ENCODE measurements around the gene FBXW8.

Gene FBXW8

GRCh38 chr12:117006333-117006732 is 95.6 kb downstream of the FBXW8 start:
- TF ChIP-seq ZNF8 (CRISPR knock-in tag; IDR thresholded peaks at IDR 0.05) (no peak), BACH2 (CRISPR knock-in tag; IDR thresholded peaks at IDR 0.05; ENCODE audit: borderline replicate concordance) (no peak), CSDC2 (CRISPR knock-in tag; IDR thresholded peaks at IDR 0.05) (no peak), TCF4 (CRISPR knock-in tag; IDR thresholded peaks at IDR 0.05; ENCODE audit: borderline replicate concordance) (no peak), ZC3H10 (CRISPR knock-in tag; IDR thresholded peaks at IDR 0.05) (no peak), ISL1 (CRISPR knock-in tag; IDR thresholded peaks at IDR 0.05) (no peak)

GRCh38 chr12:117007577-117007976 is 96.8 kb downstream of the FBXW8 start:
- TF ChIP-seq PPARA (CRISPR knock-in tag; IDR thresholded peaks at IDR 0.05; ENCODE audit: borderline replicate concordance): no peak
- no peak for TF ChIP-seq RARB (CRISPR knock-in tag; IDR thresholded peaks at IDR 0.05)
- no peak for TF ChIP-seq BACH2 (CRISPR knock-in tag; IDR thresholded peaks at IDR 0.05; ENCODE audit: borderline replicate concordance)
- no peak for TF ChIP-seq CSDC2 (CRISPR knock-in tag; IDR thresholded peaks at IDR 0.05)
- TF ChIP-seq TOX (CRISPR knock-in tag; IDR thresholded peaks at IDR 0.05; ENCODE audit: borderline replicate concordance): no peak
- no peak for TF ChIP-seq TCF4 (CRISPR knock-in tag; IDR thresholded peaks at IDR 0.05; ENCODE audit: borderline replicate concordance)
- no peak for TF ChIP-seq ESRRG (CRISPR knock-in tag; IDR thresholded peaks at IDR 0.05)
- TF ChIP-seq ZC3H10 (CRISPR knock-in tag; IDR thresholded peaks at IDR 0.05): no peak
- TF ChIP-seq CREB5 (CRISPR knock-in tag; IDR thresholded peaks at IDR 0.05; ENCODE audit: low read depth): no peak
- no peak for TF ChIP-seq ZFP3 (CRISPR knock-in tag; IDR thresholded peaks at IDR 0.05)
- TF ChIP-seq TSHZ2 (CRISPR knock-in tag; IDR thresholded peaks at IDR 0.05): no peak
- TF ChIP-seq POU6F1 (CRISPR knock-in tag; IDR thresholded peaks at IDR 0.05; ENCODE audit: borderline replicate concordance, low read depth): no peak
- TF ChIP-seq PATZ1 (CRISPR knock-in tag; IDR thresholded peaks at IDR 0.05; ENCODE audit: borderline replicate concordance): no peak
- ATAC-seq: no peak

More at GRCh38 chr12:117006333-117006732, 95.6 kb downstream of the FBXW8 start:
- no peak for ATAC-seq

- TF ChIP-seq SNAI2 (CRISPR knock-in tag; IDR thresholded peaks at IDR 0.05): no peak
- ATAC-seq: no peak
Measured at GRCh38 chr12:117009759-117010158, 99.0 kb downstream of the FBXW8 start.

- ATAC-seq: no peak
- TF ChIP-seq OSR1 (CRISPR knock-in tag; IDR thresholded peaks at IDR 0.05) (no peak), SNAI2 (CRISPR knock-in tag; IDR thresholded peaks at IDR 0.05) (no peak), CREB5 (CRISPR knock-in tag; IDR thresholded peaks at IDR 0.05; ENCODE audit: low read depth) (no peak), TSHZ2 (CRISPR knock-in tag; IDR thresholded peaks at IDR 0.05) (no peak), ISL1 (CRISPR knock-in tag; IDR thresholded peaks at IDR 0.05) (no peak), RARB (CRISPR knock-in tag; IDR thresholded peaks at IDR 0.05) (no peak), GLIS3 (CRISPR knock-in tag; IDR thresholded peaks at IDR 0.05) (no peak), TOX (CRISPR knock-in tag; IDR thresholded peaks at IDR 0.05; ENCODE audit: borderline replicate concordance) (no peak), CSRNP3 (CRISPR knock-in tag; IDR thresholded peaks at IDR 0.05) (no peak), ESRRG (CRISPR knock-in tag; IDR thresholded peaks at IDR 0.05) (no peak), CSDC2 (CRISPR knock-in tag; IDR thresholded peaks at IDR 0.05) (no peak)
Measured at GRCh38 chr12:117010693-117011451, 100.1 kb downstream of the FBXW8 start.
